Stimulated activated CD8-positive, alpha-beta memory T cell treated with anti-CD3 and anti-CD28 coated beads, Interleukin-15, amount 100 ng/mL, for 1 hour (primary cell): ENCODE measurements around the gene DENND1A.
"Not testable (repeated sequence)": the region's sequence is repeated elsewhere in the genome, so short reads cannot be mapped to it uniquely, and the experiment has no call there.

Experiments
- DNase-seq: peaks from one replicate; pipeline ENCODE4 v3.0.0-alpha.2; 2020; ENCODE audit warnings: low read depth

DENND1A gene

GRCh38 chr9:123457583-123457982, 472.3 kb downstream of the DENND1A start:
- DNase-seq: no peak

DNA sequence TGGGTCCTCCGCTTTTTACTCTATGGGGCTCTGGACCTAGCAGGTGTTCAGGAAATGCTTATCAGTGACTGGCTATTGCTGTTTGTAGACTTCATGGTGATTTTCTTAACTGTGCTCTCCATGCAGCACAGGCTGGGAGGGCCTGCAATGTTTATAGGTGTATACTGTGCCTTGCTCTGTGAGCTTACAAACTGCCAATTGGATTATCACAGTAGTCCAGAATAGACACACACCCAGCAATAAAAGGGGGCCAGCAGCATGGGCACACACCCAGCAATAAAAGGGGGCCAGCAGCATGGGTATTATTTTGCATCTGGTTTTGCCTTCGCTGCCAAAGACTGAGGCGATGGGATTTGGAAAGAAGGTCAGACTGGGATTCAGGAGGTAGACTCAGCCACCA, 473.9 kb downstream of the DENND1A start:
- no peak for DNase-seq

- DNase-seq: no peak
These were observed 474.7 kb downstream of the DENND1A start for GRCh38 chr9:123455187-123455586.

DNA sequence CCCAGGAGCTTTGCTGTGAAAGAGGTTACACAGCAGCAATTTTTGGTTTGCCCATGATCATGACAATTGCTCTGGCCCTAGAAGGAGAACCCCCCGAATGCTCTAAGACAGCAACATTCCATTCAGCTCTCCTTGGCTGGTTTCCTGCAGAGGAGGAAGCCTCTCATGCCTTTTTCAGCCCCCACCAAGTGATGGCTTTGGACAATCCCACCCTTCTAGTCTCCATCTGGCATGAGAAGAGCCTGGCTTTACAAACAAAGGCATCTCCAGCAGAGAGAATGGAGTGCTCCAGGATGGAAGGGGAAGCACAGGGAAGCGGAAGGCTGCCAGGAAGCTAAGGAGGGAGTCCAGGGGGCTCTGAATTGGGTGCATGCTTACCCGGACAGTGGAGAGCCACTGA, 475.6 kb downstream of the DENND1A start:
- no peak for DNase-seq

DNA sequence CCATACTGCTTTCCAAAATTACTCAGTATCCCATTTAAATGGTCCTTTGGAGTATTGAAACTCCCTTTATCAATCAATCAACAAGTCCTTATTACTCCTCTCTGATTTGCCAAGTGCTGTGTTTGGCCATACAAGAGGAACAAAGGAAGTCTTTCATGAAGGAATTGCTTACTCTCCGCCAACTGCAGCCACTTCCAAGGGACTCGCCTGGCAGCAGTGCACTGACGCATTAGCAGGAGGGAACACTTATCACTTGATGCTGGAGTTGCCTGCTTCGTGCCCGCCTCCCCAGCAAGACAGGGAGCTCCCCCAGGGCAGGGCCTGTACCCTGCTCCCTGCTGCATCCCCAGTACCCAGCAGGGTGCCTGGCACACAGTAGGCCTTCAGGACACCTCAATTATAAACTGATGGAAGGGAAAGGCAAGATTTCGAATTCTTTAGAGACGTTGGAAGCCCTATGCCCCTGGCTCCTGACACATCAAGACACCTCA, 476.1 kb downstream of the DENND1A start:
- DNase-seq: no peak

DNA sequence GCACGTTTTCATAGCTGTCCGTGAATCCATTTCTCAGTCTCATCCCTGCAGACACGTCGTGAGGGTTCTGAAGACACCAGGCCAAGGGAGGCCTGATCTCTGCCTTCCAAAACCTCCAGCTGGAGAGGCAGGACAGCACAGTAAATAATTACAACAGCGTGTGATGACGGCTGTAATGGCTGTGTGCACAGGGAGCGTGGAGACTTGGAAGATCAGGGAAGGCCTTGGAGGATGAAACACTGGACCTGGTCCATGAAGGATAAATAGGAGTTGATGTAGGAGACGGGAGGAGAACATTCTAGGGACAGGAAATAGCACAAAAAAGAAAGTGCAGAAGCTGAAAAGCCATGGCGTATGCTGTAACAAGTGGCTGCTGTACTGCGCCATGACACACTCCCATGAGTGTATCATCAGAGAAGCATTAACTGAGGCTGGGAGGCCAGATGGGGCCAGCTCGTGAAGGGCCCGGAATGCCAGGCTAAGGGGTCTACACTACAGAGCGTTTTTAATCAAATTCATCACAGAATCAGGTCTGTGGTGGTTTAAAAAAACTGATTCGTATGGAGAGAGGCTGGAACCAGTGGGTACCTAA, 476.8 kb downstream of the DENND1A start:
- DNase-seq: no peak

DNA sequence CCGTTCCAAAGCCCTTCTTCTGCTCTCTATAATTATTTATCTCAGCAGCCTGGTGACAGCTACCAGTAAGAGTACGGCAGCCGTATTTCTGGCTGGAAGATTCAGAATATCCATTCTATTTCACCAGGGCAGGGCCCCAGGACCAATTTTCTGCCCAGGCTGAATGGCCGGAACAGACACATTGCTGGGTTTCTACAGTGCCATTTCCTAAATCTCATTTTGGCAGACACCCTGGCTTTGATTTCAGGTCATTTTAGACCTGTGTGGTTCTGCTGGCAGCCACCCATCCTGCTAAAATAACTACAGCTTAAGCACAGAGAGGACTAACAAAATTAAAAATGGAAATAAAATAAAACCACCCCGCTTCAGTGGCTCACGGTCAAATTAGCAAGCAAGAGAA, 478.9 kb downstream of the DENND1A start:
- no peak for DNase-seq

DNA sequence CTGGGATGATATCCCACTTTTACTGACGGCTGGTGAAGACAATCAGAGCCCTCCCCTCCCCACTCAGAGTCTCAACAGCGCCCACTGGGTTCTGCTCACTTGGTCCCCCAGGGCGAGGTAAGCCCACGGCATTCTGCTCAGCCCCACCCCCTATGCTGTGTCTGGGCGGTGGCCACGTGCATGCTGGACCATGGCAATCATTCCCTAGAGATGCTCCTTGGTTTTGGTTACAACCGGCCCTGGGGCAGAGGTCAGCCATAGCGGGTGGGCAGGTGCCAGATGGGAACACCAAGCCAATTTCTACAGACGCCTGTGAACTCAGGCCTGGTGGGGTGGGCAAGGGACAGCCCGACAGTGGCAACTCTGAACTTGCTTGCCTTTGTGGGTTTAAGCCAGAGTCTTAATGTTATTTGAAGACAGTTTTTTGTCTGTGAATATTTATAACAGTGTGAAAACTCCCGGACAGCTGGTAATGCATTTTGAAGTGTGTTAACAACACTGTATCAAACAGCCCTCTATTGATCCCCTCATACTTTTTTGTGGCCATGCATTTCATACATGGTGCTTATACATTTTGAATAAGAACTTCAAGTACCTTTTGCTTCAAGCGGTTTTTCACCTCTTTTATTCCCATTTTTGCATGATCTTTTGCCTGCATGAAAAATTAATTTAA, 479.7 kb downstream of the DENND1A start:
- no peak for DNase-seq

DNA sequence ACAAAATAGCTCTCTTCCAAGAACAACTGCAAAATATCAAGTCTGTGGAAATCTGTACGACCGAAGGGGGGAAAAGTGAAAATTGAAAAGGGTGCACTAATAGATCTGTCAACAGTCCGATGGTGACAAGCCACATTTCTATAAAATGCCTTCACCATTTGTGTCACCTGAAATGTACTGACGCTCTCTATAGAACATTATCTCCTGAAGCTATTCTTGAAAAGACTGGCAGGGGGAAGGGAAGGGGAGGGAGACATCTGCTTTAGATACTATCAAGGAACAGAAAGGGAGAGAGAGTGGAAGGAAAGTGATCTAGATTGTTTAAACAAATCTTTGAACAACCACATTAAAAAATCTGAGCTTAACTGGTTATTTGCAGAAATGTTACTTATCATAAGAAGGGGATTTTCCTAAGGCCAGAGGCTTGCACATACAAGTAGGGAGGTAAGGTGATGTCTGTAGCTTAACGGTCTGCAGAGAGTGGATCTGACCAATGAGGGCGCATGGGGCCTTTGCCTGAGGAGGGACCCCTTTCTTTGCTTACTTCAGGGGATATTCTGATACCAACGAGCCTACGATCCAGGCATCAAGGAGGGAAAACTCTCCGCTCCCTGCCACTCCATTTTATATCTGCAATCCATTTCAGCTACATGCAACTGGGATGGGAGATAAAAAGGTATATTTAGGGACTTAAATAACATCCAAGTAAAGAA, 481.8 kb downstream of the DENND1A start:
- DNase-seq: no peak

DNA sequence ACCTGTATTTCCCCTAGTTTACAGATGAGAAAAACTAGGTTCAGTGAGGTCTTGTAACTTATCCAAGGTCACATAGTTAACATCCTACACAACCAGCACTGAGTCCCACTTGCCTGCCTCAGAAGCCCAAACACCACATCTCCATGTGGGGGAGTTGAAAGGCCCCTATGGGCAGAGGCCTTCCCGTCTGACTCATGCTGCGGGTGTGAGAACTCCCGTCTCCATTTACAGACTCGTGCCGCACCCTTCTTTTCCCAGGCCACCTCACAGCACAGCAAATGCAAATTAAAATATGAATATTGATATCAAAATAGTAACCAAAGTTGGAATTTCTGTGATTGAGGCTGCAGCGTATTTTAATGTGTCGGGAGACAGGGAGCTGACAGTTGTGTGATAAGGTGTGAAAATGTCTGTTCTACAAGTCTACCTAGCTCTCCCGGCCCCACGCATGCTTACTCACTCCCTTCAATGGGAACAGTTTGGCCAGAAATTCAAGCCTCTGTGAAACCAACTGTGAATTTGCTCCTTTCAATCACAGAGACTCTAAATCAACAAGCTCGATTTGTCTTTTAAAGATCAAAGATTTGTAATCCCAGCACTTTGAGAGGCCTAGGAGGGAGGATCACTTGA, 483.8 kb downstream of the DENND1A start:
- no peak for DNase-seq

DNA sequence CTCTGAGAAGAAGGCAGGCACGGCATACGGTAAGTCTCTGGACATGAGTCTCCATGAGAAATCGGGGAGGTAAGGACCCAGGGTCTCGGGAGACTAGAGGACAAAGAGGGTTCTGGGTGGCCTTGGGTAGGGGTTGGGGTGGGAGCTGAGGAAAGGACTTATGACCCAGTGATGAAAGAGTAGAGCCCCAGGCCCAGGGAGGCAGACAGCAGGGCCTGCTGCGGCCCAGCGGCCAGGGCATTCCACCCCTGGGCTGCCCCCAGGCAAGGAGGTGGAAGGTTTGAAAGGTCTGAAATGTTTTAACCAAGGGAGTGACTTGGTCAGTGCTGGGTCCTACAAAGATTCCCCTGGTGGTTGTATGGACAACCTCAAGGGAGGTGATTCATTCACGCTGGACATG, 484.8 kb downstream of the DENND1A start:
- no peak for DNase-seq

DNA sequence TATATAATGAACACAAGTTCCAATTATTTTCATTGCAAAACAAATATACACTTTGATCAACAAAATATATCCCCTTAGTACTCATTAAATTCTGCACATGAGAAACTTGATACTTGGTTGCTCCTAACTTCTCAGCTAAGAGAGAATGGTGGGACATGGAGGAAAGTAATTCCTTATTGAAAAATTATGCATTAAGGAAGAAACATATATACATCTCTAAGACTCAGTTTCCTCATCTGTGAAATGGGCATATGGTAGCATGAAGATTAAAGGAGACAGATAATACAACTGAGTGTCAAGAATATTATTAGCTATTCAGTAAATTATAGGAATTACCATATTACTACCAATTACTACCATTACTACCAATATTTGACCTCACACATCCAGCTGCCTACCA, 488.2 kb downstream of the DENND1A start:
- DNase-seq: no peak

DNA sequence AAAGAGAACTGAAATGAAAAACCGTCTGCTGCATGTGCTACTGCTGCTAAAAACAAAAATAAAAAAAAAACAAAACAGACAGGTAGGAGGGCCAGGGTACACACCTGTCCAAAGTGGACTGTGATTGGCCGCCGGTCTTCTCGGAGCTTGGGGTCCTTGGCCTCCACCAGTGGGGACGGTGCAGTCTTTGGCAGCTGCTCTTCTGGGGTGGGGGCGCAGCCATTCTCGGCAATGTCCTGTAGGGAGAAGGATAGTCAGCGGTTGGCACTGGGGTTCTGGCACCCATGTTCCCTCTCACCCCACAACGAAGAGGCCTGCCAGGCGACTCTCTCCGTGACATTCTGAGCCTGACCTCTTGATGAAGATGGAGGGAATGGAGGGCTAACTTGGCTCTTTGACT, 489.7 kb downstream of the DENND1A start:
- DNase-seq: no peak

GRCh38 chr9:123438821-123439220, 491.1 kb downstream of the DENND1A start:
- DNase-seq: no peak

DNA sequence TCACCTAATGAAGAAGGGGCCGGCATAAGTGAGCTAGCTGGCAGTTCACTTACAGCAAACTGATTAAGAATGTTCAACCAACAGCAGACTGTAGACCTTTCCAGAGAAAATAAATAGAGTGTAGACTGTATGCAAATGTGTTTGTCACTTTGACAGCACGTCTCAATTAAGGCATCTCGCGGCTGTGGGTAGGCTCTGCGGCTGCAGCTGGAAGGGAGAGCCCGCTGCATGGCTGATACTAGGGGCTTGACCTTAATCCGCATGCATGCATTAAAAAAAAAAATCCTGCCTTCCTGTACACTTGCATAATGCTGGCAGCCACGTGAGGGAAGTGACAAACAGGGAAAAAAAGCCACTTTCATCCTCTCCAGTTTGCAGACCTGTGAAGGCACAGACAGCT, 491.6 kb downstream of the DENND1A start:
- no peak for DNase-seq

DNA sequence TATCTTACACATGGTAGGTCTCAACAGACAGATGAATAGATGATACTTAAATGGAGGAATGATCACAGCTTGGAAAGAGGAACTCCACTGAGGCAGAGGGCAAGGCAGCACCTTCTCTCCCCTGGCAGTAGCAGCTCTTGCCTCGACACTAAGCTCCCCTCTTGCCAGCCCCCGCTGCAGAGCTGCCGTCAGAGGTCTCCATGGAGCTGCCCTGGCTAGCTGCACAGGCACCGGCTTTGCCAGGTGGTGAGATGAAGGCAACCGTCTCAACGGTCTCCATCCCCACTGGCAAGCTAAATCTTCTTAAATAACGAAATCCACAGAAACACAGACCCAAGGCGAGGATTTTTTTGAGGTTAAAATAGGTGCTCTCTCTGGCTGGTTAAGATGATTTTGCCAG, 492.7 kb downstream of the DENND1A start:
- DNase-seq: no peak

DNA sequence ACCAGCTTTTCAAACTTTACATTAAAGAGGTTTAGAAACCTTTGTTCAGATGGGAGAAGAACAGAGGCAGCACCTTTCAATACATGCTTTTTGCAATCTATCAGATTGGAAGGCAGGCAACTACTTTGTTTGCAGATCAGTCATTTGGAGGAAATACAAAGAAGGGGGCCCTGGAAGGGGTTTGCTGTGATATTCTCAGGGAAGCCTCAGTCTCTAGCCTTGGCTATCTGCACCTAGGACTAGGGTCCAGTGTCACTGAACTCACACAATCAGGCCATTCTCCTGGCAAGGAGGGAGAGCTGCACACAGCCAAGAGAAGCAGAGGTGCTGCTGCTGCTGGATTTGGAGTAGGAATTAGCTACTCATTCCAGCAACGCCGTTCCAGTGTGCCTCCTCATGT, 494.5 kb downstream of the DENND1A start:
- DNase-seq: no peak

DNA sequence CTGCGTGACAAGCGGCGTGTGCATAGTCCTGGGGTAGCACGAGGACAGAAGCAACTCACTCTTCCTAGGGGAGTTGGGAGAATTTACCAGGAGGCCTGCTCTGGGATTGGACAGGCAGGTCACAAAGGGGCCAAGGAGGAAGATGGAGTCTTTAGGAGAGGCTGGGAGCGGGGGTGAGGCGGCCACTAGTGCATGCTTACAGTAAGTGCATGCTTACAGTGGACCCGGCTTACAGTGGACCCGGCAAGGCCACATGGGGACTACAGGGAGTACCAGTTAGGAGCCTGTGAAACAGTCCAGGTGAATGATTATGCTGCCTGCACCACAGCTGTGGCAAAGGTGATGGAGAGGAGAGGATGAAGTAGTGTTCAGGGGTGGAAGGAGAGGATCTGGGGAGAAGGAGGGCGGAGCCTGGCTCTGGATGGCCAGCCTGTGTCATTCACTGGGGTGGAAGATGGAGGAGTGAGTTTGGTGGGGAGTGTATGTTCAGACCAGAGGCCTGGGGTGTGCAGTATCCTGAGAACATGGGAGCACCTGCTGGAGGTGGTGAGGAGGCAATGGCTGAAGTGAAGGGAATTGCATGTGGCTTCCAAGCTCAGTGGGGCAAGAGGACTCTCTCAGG, 495.2 kb downstream of the DENND1A start:
- no peak for DNase-seq

- DNase-seq: no peak
These were observed 497.3 kb downstream of the DENND1A start for GRCh38 chr9:123432331-123433236.

GRCh38 chr9:123431581-123431980, 498.3 kb downstream of the DENND1A start:
- DNase-seq: no peak

DNA sequence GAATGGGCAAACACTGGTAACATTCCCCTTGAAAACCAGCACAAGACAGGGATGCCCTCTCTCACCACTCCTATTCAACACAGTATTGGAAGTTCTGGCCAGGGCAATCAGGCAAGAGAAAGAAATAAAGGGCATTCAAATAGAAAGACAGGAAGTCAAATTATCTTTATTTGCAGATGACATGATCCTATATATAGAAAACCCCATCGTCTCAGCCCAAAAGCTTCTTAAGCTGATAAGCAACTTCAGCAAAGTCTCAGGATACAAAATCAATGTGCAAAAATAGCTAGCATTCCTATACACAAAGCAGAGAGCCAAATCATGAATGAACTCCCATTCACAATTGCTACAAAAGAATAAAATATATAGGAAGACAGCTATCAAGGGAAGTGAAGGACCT, 501.5 kb downstream of the DENND1A start:
- DNase-seq: not testable (repeated sequence)
